NB4 (cell line): ENCODE data around the gene GRK6.

Source experiments
- CTCF ChIP-seq: IDR thresholded peaks from one replicate; pipeline ENCODE4 v1.5.1; 2012; ENCODE audit warnings: low read depth, low read length
- MAX ChIP-seq: IDR thresholded peaks from 2 replicates; pipeline ENCODE4 v1.6.1; 2011; ENCODE audit warnings: low read depth, low read length
- MYC ChIP-seq: IDR thresholded peaks from 2 replicates; pipeline ENCODE4 v1.6.1; 2011; ENCODE audit warnings: low read depth, low read length
- POLR2A ChIP-seq: IDR thresholded peaks from 2 replicates; pipeline ENCODE4 v1.6.1; 2011; ENCODE audit warnings: mild to moderate bottlenecking; ENCODE audit not compliant: insufficient read length; ENCODE audit errors: extremely low read depth

GRCh38 chr5:177453852-177454396 lies 27.4 kb downstream of the GRK6 start:
- TF ChIP-seq CTCF = no peak
- no peak for TF ChIP-seq POLR2A
- TF ChIP-seq MAX = no peak
- TF ChIP-seq MYC = no peak
